Activated naive CD4-positive, alpha-beta T cell treated with Interleukin-2 at 50 U/mL for 16 hours (primary cell): Measurements from ENCODE around the gene SLC35F2.
"Not testable (repeated sequence)": the region's sequence is repeated elsewhere in the genome, so short reads cannot be mapped to it uniquely, and the experiment has no call there.

Experiments
- DNase-seq: peaks from one replicate; pipeline ENCODE4 v3.0.0-alpha.2; 2020

SLC35F2 gene, protein sequence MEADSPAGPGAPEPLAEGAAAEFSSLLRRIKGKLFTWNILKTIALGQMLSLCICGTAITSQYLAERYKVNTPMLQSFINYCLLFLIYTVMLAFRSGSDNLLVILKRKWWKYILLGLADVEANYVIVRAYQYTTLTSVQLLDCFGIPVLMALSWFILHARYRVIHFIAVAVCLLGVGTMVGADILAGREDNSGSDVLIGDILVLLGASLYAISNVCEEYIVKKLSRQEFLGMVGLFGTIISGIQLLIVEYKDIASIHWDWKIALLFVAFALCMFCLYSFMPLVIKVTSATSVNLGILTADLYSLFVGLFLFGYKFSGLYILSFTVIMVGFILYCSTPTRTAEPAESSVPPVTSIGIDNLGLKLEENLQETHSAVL

DNA sequence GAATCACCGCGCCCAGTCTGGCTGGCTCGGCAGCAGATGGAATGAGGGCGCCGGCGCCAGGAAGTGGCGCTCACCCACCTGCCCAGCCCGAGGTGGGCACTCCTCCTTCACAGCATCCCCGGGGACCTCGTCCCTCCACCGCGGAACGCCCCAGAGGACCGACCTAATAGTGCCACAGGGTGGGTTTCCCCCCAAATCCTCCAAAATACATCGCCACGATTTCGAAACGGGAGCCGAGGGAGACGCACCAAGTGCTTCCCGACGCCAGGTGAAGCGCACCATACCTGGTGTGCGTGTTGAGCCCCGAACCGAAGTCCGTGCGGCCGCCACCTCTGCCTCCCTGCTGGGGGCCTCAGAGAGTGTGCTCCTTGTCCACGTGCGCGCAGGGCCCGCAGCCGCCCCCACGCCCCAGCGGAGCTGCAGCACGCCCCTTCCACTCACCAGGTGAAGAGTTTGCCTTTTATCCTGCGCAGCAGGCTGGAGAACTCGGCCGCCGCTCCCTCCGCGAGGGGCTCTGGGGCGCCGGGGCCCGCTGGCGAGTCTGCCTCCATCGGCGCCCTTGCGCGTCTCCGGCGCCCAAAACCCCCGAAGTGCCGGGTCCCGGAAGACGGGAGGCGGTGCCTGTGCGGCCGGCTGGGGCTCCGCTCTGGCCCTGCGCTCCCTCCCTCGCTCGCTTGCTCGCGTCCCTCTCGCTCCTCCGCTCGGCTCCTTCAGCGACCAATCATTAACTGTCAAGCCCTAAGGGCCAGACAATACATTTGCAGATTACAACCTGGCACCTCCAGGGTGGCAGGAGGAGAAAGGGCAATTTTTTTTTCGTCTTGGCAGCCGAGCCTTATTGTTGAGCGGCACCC lies at the start of gene SLC35F2:
TSS of gene SLC35F2 (minus strand) at position 571 of the 854 bp plus-strand sequence. CDS start at position 551, 20 bp downstream.
- peak; percentile 75 for DNase-seq

DNA sequence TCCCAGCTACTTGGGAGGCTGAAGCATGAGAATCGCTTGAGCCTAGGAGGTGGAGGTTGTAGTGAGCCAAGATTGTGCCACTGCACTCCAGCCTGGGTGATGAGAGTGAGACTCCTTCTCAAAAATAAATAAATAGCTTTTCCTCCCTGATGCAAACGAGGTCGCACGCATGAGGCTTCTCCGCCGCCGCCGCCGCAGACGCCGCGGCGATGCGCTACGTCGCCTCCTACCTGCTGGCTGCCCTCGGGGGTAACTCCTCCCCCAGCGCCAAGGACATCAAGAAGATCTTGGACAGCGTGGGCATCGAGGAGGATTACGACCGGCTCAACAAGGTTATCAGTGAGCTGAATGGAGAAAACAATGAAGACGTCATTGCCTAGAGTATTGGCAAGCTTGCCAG lies 49.6 kb upstream of the SLC35F2 start:
- DNase-seq = no peak

DNA sequence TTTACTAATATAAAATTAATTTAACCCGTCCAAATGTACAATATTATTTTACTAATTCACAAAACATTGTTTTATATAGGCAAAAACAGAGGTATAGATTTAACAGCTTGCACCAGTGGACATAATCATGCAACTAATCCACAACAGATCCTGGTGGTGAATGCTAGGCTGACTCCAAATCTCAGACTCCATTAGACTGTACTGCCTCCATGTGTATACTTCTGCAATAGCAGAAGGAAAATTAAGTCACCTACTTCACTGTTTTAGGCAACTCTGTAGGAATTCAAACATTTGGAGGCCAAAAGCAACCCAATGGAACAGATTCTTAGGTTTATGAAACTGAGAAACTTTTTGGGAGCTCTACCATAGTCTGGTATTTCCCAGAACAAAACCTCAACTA lies 39.7 kb upstream of the SLC35F2 start:
- DNase-seq = no peak

DNA sequence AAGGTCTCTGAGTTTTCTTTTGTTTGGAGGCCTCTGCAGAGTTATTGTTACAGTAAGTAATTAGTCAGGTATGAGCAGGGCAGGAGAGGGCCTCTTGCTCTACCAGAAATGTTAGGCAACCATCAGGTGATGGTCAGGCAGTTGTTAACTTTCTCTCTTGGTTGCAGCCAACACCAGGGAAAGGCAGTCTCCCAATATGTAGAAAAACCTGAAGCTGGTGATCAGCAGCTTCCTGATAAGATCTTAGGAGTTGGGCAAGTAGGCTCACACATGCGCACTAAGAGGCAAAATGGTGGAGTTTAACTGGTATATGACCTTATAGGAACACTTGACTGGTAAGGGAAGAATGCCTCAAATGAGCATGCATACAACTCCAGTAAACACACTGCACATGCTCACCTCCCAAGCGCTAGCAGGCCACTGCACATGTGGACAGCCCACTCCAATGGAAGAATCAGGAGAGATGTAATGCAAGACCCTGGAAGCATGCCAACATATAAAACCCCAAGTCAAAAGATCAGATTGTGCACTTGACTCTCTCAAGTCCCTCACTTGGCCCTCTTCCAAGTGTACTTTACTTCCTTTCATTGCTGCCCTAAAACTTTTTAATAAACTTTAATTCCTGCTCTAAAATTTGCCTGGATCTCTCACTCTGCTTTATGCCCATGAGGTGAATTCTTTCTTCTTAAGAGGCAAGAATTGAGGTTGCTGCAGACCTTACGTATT lies 23.7 kb upstream of the SLC35F2 start:
- DNase-seq = no peak

DNA sequence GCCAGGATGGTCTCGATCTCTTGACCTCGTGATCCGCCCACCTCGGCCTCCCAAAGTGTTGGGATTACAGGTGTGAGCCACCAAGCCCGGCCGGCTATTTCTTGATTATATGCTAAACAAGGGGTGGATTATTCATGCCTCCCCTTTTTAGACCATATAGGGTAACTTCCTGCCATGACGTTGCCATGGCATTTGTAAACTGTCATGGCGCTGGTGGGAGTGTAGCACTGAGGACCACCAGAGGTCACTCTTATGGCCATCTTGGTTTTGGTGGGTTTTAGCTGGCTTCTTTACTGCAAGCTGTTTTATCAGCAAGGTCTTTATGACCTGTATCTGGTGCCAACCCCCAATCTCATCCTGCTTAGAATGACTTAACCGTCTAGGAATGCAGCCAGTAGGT lies 22.9 kb upstream of the SLC35F2 start:
- not testable (repeated sequence) for DNase-seq

DNA sequence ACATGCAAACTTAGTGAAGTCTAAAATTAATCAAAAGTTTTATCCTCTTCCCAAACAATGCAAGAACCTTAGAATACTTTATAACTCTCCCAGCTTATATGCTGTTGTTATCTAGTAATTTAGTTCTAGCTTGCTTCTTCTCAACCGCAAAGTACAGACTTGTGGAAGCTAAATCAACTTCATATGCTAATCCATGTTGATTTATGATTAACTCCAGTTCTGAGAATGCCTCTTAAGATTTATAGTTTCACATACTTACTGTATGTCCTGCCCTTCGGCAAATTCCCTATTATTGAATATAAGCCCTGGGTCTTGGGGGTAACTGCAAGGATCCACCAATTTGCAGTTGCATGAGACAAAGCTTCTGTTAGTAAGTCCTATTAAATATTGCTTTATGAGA lies 17.6 kb upstream of the SLC35F2 start:
- no peak for DNase-seq

DNA sequence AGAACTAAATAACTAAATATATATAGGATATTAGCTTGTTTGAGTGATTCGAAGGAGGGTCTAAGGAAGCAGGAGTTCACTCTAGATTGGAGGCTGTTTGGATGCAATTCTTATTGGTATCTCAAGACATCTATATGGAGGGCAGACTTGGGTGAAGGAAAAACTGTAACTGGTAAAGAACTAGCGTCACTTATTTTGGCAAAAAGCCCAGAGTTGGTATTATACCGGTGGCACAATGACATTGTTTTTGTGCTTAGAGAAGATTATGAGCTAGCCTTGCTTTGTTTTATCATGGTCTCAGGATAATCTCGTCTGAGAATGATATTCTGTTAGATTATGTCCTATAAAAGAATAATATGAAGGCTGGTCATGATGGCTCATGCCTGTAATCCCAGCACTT lies 6.0 kb upstream of the SLC35F2 start:
- no peak for DNase-seq

DNA sequence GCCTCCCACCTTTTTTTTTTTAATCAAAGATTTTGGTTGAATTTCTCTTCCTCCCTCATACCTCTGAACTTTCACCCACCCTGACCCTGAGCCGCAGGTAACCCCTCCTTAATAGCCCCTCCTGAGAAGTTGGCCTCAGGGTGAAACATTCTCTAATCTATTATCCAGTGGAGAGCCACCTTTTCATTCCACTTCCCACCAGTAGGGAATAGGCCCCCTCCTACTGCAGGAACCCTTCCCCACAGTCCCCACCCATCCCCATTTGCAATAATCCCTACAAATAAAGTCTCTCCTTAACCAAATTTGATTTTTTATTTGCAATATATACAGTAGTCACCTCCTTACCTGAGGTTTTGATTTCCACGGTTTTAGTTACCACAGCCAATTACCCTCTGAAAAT lies 2.1 kb upstream of the SLC35F2 start:
- DNase-seq = no peak

DNA sequence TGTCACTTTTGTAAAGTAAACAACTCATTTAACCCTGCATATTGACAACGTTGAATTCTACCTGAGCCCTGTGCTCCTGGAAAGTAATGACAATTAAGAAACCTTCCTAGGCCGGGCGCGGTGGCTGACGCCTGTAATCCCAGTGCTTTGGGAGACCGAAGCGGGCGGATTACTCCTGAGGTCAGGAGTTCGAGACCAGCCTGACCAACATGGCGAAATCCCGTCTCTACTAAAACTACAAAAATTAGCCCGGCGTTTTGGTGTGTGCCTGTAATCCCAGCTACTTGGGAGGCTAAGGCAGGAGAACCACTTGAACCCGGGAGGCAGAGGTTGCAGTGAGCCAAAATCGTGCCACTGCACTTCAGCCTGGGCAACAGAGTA lies 1.6 kb upstream of the SLC35F2 start:
- DNase-seq = not testable (repeated sequence)

DNA sequence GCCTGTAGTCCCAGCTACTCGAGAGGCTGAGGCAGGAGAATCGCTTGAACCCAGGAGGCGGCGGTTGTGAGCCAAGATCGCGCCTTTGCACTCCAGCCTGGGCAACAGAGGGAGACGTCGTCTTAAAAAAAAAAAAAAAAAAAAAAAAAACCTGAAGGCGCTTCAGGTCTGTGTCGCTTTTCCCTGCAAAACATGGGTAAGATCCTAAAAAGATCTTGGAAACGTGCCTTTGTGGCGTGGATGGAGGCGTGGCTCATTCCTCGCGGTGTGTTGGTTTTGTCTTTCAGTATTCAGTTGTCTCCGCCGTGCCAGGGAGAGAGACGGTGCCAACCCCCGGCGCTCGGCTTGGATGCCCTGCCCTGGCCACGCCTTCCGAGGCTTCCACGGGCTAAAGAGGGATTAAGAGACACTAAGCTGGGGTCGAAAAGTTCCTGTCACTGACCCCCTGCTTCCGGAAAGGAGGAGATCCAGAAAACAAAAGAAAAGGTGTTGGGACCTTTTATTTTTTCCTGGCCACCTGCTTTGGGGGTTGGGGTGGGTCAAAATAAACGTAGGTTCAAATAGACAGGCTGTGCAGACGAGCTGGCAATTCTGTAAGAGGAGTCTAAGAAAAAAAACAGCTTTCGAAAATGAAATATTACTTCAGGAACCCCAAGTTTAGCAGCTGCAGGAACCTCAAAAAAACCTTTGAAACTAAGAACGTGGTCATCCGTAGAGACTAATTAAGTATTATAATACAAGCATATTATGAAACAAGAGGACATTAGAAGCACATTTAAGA lies 1.1 kb upstream of the SLC35F2 start:
- DNase-seq = peak; percentile 26

DNA sequence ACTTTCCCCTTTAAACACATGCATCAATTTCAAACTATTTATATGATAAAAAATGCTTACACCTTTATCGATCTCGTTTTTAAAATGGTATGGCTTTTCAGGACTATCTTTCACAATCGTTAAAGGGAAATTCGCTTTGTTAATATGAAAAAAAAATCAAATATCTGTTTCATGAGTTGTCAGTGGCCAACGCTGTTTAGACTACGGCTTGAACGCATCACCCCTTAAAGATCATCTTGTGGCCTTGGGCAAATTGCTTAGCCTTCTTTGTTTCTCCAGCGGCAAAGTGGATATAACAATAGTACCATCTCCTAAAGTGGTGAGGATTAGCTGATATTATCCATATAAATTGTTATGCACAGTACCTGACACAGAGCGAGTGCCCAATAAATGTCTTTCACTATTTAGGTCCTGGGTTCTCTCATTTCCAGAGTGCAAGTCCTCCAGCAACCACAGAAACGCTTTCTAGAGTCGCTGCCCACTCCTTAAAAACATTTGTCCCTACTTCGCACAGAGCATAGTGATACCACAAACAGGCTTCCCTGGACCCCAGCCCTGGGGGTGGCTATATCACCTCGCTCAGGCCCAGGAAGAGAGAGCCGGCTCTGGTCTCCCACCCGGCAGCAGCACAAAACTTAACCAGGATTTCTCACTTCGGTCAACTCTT lies 904 bp downstream of the SLC35F2 start:
- no peak for DNase-seq

DNA sequence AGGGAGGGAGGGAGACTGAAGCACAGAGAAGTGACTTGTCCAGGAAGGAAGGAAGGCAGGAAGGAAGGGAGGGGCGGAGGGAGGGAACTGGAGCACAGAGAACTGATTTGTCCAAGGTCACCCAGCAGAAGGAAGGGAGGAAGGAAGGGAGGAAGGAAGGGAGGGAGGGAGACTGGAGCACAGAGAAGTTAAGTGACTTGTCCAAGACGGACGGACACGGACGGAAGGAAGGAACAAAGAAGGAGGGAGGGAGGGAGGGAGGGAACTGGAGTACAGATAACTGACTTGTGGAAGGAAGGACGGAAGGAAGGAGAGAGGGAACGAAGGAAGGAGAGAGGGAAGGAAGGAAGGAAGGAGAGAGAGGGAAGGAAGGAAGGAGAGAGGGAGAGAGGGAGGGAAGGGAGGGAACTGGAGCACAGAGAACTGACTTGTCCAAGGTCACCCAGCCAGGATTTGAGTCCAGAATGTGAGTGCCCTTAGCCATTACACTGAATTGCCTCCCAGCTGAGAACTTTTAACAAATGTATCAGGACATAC lies 1.5 kb downstream of the SLC35F2 start:
- DNase-seq = no peak

DNA sequence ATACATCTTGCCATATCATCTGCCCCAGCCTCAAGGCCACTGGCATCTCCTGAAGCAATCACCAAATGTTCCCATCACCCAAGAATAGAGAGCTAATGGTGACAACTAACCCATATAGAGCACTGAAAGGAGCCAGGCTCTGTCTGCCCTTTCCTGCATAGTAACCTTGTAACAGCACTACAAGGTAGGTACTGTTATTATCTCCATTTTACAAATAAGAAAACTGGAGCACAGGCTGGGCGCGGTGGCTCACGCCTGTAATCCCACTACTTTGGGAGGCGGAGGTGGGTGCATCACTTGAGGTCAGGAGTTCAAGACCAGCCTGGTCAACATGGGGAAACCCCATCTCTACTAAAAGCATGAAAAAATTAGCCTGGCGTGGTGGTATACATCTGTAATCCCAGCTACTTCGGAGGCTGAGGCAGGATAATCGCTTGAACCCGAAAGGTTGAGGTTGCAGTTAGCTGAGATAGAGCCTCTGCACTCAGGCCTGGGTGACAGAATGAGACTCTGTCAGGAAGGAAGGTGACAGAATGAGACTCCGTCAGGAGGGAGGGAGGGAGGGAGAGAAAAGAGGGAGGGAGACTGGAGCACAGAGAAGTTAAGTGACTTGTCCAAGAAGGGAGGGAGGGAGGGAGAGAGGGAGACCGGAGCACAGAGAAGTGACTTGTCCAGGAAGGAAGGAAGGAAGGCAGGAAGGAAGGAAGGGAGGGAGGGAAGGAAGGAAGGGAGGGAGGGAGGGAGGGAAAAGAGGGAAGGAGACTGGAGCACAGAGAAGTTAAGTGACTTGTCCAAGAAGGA lies 2.2 kb downstream of the SLC35F2 start:
- DNase-seq = peak; percentile 9

DNA sequence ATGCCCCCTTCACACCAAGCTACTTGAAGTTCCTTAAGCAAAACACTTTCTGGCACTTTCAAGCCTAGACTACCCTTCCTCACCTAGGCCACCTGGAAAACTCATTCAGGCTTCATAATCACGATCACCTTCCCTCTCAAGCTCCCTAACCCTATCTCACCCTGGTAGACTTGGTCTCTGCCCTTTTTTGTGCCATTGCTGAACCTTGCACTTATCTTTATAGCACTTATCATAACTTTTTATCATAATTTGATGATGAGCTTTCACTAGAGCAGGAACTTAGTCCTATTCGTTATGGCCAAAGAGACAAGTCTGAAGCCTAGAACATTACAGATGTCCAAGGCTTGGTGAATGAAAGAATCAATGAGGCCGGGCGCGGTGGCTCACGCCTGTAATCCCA lies 5.5 kb downstream of the SLC35F2 start:
- no peak for DNase-seq

DNA sequence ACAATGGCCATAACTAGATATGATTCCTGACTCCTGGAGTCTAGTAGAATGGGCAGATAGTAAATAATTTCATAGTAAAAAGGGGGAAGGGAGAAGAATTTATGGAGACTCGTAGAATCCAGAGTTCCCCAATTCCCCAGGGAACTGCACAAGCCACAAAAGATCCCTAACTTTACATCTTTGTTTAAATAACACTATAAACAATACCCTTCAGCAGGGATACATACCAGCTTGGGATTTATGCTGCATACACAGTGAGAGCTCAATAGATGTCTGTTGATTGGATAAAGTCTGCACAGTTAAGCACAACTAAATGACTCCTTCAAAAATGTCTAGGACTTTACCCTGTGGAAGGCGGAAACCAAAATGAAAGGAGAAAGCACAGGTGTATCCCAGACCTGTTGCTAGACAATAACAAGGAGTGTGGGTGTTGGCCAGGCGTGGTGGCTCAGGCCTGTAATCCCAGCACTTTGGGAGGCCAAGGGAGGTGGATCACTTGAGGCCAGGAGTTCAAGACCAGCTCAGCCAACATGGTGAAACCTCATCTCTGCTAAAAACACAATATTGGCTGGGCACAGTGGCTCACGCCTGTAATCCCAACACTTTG lies 6.8 kb downstream of the SLC35F2 start:
- DNase-seq = no peak

DNA sequence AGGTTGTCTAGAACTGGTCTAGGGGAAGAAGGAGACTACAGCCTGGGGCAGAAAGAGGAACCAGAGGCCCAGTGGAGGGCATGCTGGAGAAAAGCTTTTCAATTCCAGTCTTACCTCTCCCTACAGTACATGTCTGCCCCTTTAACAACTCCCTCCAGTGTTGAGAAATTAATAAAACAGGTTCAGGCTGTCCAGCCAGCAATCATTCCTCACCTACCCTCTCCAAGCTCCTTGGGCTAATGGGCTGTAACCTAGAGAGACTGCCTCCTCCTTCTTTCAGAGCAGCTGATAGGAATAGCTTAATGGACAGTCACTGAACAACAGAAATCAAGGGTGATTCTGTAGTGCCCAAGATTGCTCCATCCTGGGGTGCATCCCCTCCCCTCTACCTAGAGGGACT lies 8.8 kb downstream of the SLC35F2 start:
- DNase-seq = no peak

DNA sequence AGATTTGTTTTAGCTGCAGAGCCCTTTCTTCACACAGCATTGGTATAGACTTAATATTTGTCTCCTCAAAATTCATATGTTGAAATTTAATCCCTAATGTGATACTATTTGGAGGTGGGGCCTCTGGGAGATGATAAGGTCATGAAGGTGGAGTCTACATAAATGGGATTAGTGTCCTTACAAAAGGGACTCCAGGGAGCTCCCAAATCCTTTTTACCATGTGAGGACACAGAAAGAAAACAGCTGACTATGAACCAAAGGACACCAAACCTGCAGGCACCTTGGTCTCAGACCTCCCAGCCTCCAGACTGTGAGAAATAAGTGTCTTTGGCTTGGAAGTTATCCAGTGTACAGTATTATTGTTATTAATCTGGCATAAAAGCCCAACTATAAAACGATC lies 10.2 kb downstream of the SLC35F2 start:
- no peak for DNase-seq

DNA sequence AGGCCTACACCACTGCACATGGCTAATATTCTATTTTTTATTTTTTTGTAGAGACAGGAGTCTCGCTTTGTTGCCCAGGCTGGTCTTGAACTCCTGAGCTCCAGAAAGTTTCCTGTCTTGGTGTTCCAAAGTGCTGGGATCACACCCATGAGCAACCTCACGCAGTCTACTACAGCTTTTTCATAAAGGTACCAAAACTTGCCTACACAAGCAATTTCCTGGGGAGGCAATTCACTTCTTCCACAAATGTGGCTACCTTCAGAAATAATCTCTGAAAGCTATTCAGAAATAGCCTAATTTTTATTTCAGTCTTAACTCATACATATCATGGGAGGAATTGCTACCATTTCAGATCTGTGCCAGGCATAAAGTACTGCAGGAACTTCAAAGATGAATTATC lies 11.4 kb downstream of the SLC35F2 start:
- no peak for DNase-seq

DNA sequence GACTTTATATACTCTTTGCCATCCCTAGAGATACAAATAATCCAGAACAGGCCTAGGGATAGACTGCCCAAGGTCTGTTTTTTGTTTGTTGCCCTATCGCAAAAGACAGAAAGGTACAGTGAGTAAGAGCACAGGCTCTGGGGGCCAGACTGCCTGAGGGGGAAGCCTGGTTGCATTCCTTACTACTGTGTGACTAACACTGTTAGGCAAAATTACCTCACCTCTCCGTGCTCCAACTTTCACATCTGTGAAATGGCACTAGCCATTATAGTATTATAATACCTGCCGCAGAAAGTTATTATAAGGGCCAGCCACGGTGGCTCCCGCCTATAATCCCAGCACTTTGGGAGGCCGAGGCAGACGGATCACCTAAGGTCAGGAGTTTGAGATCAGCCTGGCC lies 14.5 kb downstream of the SLC35F2 start:
- DNase-seq = no peak

DNA sequence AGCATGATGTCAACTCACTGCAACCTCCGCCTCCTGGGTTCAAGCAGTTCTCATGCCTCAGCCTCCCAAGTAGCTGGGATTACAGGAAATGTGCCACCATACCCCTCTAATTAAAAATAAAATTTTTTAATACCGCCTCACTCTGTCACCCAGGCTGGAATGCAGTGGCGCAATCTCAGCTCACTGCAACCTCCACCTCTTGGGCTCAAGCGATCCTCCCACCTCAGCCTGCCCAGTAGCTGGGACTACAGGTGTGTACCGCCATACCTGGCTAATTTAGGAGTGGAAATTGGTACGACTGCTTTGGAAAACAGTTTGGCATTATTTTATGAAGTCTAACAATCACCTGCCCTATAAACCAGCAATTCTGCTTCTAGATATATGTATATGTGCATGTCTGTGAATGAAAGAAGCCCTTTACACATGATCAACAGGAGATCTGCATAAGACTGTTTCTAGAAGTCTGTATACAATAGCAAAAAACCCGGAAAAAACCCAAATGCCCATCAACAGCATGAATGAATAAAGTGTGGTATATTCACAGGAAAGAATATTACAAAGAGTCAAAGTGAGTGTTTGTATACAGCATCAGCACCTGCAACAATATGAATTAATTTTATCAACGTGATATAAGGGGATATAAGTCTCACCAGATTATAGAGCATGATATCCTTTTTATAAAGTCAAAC lies 16.0 kb downstream of the SLC35F2 start:
- no peak for DNase-seq
